Effector CD8-positive, alpha-beta T cell (primary cell): ENCODE results near the gene CNOT1.
A peak's percentile ranks its signal among the peaks of the same experiment; 100 is the strongest.

ENCODE experiments used
- DNase-seq: peaks from one replicate; lab custom pipeline; 2025; lab: John Stamatoyannopoulos, UW

The CNOT1 gene

DNA sequence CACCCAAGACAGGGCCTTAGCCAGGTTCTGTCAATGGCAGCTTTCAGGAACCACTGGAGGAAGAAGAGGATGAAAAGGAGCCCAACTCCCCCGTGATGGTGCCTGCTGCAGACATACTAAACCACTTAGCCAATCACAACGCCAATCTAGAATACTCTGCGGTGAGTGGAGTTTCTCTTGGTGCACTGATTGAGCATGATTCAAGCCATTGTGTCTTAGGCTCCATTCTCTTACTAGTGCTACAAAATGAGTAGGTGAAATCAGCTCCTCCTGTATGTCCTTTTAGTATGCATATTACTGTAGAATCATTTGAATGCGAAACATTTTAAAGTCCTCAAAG lies 112.9 kb downstream of the CNOT1 start:
- DNase-seq, result no peak

DNA sequence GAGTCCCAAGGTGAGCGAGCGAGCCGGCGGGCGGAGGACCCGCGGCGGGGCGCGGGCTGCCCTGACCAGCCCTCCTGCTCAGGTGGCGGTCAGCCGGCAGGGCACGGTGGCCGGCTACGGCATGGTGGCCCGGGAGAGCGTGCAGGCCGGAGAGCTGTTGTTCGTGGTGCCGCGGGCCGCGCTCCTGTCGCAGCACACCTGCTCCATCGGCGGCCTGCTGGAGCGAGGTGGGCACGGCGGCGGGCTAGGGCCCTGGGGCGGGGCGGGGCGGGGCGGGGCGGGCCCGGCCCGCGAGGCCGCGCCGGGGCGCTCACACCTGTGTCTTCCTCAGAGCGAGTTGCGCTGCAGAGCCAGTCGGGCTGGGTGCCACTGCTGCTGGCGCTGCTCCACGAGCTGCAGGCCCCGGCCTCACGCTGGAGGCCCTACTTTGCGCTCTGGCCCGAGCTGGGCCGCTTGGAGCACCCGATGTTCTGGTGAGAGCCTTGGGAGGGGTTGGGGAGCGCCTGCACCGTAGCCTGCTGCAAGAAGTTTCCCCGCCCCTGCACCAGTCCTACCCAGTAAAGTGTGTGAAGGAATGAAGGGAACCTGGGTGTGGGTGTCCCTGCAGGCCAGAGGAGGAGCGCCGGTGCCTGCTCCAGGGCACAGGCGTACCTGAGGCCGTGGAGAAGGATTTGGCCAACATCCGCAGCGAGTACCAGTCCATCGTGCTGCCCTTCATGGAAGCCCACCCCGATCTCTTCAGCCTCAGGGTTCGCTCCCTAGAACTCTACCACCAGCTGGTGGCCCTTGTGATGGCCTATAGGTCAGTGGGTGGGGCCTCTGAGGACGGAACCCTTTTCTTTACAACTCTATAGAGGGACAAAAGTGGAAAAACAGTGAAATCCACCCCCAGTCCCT lies 113.5 kb downstream of the CNOT1 start:
- peak; percentile 29 for DNase-seq

DNA sequence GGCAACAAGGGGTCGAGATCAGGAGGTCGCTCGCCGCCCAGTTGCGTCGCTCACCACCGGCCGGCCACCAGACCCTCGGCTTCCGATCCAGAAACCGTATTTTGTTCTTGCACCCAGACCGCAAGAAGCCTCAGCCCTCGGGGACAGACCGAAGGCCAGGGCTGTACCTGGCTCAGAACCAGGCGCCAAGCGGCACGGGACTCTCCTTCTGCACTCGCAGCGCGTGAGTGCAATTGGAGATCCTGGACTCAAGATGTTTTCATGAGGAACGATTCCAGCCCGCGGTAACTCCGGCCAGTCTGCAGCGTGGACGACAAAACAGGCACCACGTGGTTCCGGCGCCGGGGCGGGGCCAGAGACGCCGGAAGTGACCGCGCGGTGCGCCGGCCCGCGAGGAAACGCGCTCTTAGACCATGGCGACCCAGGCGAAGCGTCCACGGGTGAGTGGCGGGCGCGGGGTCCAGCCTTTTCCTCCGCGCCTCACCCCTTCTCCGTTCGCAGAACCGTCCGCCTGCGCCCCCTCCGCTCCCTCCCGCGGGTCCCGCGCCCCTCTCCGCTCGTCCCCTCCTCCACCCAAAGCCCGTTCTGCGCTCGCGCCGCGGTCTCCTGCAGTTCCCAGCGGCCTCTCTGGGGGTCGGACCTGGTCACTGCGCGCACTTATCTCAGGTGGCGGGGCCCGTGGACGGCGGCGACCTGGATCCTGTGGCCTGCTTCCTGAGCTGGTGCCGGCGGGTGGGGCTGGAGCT lies 114.3 kb downstream of the CNOT1 start, which contains the start of gene SETD6:
TSS of gene SETD6 (plus strand) at position 393 of the 746 bp plus-strand sequence. CDS start at position 414, 21 bp downstream.
- peak; percentile 53 for DNase-seq

DNA sequence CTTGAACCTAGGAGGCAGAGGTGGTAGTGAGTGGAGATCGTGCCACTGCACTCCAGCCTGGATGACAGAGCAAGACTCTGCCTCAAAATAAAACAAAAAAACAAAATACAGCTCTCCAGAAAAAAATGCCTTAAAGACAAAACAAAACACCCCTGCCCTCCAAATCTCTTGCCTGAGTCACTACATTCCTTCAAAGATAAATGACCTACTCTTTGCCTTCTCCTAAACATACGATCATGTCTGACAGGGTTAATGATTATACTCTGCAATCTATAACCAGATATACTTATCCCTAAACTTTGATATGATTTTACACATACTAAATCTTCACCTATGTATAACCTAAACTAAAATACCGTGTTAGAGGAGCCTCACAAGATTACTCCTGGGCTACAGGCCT lies 115.8 kb downstream of the CNOT1 start:
- DNase-seq, result no peak

DNA sequence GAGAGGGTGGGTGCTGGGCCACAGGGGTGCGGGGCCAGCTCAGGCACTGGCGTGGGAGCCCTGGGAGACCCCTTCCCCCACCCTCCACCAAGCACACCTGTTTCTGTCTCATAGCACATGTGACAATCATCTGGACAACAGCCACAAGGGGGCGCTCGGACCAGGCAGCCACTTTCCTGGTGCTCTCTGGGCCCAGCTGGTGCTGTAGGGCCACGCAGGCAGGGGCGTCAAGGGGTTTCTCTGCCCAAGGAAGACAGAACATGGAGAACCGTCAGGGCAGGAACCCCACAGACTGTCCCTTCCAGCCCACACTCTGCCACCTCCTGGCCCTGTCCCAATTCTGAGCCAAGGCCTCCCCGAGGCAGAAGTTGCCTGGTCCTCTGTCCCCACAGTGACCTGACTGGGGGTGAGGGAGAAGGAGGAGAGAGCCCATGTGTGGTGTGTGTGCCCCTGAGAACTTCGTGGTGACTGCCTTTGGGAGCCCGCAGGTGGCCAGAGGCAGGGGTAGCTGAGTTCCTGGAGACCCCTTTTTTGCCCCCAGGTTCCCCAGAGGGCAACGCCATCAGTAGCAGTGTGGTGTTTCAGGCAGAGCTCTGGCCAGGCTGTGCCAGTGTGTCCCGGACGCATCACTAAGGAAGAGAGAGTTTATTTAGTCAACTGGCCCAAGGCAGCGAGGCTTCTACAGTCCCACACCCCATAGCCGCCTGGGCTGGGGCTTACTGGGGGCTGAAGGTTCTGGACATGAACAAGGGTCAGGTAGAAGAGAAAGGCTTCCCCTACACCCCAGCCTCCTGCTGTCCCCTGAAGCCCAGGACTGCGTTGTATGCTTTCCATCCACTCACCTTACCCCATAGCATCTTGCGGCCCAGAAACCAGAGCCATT lies 117.5 kb downstream of the CNOT1 start:
- DNase-seq, result peak; percentile 75

DNA sequence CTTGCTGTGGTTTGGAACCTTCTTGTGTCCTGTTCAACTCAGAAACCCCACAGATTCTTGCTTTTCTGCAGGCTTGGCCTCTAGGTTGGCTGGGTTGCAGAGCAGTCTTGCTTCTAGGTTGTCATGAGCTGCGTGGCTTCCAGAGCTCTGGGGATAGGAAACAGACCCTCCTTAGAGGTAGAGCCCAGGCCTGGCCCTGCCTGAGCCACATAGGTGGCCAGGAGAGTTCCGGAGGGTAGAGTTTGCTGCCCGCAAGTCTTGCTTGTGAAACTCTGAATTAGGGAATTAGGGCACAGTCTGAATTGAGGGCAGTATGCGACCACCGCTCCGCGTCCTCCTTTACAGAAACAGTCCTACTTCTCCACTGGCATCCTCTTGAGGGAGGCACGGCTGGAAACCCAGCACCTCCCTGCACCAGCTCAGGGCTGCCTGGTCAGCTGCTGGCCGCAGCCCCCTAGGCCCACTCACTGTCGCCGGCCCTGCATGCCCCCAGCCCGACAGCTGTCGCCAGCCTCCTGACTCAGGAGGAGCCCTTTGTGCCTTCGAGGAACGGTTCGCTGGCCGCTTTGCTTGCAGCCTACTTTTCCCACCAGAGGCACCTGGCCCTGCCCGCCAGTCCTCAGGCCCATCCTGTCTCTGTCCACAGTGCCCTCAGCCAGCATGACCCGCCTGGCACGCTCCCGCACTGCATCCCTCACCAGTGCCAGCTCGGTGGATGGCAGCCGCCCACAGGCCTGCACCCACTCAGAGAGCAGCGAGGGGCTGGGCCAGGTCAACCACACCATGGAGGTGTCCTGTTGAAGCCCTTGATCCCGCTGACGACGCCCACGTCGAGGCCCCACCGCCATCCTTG lies 118.6 kb downstream of the CNOT1 start:
- DNase-seq, result no peak

DNA sequence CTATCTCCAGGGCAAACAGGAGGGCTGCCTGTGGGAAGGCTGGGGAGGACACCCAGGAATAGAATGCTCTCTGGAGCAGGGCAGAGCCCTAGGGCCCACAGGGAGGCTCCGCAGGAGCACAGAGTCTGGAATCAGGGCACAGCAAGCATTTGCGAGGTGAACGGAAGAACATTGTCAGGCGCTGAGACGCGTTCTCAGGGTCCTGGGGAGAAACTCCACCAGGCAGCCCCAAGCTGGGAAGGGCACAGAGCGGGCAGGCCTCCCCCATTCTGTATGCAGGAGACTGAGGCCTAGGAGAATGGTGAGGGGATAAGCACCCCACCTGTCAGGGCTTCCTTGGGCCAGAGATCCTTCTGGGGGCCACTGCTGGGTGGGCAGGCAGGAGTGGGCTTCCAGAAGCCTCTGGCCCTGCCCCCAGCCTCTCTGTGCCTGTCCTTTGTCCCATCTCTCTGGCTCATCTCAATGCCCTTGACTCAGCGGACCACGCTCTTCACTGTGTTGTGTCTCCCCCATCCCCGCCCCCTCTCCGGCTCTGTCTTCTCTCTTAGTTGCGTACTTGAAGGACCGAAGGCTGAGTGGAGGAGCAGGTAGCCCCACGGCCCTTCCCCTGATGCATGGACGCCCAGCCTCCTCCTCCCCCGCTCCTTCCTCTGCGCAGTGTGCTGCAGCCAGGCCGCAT lies 119.4 kb downstream of the CNOT1 start:
- DNase-seq, result no peak

DNA sequence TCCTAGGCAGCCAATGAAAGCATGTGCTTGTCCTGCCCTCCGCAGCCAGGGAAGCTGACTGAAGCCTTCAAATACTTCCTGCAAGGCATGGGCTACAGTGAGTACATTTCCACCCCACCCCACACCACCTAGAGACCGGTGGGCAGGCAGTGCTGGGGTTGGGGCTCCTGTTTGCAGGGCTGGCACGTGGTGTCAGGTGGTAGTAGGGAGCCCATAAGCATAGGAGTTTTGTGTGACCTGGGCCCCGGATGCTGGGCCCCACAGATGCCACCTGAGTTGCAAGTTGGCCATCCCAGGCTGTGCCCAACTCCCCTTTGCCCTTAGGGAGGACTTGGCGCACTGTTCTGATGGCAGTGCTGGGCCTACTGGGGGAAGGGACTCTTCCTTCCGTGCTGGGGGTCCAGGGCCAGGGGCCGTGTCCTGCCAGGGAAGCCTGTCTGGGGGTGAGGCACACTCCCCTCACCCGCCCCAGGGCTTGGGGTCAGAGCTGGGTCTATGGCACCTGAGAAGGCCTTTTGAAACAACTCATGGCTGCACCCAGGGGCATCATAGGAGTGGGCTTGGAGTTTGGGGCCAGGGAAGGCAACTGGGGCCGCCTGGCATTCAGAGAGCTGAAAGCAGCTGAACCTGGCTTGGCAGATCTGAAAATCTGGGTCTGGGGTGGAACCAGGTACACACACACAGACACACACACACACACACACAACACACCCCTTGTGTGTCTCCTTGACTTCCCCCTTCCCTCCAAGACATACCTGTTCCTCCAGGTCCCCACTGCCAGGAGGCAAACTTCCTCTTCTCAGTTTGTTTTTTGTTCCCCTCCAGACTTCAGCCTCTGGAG lies 120.2 kb downstream of the CNOT1 start:
- no peak for DNase-seq

DNA sequence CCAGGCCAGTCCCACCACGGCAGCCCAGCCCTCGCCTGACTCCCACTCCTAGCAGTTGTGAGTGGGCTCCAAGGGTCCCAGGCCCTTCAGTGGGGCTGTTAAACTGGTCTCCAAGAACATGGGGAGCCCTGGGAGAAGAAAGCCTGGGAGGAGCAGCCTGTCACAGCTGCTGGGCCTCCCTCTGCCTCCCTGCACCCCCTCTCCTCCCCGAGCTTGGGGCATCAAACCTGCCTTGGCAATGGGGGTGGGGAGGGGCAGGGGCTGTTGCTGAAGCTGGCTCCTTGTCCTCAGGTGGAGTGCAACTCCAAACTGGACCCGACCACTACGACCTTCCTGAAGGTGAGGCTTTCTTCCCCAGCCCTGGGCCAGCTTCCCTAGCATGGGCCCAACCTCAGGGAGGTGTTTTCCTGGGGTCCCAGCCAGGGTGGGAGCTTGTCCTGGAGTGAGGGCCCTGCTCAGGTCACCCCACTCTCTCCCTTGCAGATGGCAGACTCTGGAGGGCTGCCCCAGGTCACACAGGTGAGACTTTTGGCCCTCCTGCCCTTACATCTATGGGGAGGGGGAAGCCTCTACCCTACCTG lies 120.9 kb downstream of the CNOT1 start:
- DNase-seq, result no peak

DNA sequence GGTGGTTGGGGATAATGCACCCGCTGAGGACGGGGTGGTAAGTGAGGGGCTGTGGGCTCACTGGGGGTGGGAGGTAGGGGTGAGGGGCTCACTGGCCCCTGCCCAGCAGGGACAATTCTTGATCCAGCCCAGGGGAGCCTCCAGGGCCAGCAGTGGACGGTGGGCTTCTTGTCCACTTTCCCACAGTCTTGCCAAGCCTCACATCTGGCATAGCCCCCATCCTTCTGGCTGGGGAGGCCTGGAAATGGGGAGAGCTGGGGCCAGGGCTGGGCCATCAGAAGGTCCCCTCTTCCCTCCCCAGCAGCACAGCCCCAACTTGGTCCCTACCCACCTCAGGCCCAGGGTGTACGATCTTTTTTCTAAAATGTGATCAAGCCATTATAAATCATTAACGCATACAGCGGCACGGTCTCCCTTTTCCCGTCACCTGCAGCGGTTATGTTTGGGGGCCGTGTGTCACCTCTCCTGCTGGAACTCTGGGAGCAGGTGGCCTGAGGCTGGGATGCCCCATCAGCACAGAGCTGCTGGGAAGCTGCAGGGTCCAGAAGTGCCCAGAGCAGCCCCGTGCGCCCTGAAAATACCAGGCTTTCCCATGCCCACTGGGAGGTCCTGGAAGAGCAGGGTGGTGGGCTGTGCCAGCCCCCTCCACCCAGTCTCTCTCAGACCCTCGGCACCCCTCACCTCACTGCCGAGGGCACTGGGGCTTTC lies 121.5 kb downstream of the CNOT1 start:
- no peak for DNase-seq

DNA sequence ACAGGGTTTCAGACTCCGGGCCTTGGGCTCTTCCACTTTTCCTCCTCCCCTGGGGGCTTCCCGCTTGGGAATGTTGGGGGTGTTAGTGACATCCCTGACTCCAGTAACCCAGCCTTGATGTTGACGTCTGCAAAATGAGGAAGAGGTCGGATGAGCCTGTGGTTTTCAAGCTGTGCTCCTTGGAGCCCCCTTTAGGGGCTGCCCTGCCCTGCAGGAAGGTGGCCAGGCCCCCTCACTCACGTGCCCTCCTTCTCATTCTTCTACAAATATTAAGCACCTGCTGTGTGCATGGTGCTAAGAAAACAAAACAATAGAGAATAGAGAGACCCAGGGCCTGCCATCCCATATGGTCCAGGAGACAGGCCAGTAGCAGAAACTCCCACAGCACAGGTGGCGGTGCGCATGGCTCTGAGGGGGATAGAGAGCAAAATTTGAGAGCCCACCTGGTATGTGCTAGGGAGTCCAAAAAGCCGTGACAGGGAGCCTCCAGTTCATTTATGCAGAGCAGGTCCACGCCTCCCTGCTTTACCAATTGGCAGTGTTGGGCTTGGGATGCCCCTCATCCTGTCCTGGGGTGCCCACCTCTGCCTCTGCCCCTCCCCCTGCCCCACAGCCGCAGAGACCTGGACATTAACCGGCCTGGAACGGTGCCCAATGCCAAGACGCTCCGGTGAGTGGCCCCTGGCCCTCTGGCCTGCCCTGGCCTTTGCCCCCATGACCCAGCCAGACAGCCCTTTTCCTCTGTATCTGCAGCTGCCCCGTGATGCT lies 122.2 kb downstream of the CNOT1 start:
- no peak for DNase-seq

DNA sequence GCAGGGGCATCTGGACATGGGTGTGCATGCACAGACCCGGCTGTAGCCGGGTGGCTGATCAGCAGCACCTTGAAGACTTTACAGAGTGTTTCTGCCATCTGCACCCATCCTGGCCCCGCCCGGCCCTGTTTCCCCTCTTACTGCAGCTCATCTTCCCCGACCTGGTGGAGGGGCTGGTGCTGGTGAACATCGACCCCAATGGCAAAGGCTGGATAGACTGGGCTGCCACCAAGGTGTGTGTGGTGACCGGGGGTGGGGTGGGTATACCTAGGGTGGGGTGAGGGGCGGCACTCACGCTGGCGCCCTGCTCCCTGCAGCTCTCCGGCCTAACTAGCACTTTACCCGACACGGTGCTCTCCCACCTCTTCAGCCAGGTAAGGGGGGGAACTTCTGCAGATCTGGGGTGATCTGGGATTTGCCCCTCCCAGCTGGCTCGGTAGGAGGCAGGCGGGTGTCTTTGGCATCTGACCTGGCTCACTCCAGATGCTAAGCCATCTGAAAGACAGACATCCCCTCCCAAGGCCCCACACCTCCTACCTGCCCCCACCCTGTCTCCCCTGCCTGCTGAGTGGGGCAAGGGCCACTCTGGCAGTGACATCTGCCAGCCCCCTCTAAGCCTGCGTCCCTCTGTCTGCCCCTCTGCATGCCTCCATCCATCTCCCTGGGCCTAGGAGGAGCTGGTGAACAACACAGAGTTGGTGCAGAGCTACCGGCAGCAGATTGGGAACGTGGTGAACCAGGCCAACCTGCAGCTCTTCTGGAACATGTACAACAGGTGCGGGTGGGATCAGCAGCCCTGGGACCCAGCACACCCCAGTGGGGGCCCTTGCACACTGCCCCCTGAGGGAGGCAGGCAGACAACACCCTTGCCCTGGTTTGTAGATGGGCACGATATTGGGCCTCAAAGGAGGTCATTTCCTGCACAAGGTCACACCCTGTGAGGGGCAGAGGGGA lies 123.1 kb downstream of the CNOT1 start:
- DNase-seq, result no peak

DNA sequence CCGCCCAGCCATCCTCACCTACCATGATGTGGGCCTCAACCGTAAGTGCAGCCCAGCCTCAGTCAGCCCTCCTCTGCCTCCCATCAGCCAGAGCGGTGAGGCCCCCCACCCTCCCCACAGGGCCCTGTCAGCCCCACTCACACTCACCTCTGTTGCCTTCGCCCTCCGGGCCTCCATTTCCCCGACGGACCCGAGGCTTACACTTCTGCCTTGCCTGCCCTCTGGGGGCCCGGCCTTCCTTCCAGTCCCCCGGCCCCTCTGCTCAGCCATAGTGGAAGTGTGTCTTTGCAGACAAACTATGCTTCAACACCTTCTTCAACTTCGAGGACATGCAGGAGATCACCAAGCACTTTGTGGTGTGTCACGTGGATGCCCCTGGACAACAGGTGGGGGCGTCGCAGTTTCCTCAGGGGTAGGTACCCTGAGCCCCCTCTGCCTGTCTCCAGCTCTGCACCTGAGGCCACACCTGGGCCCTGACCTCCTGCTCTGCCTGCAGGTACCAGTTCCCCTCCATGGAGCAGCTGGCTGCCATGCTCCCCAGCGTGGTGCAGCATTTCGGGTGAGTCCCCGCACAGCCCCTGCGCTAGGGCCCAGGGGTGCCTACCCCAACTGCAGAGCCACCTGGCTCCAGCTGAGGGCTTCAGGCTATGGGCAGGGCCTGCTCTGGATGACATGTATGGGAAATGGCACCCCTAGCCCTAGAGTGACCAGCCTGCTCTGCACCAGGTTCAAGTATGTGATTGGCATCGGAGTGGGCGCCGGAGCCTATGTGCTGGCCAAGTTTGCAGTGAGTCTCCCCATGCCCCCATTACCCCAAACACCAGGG lies 125.5 kb downstream of the CNOT1 start:
- DNase-seq, result no peak

DNA sequence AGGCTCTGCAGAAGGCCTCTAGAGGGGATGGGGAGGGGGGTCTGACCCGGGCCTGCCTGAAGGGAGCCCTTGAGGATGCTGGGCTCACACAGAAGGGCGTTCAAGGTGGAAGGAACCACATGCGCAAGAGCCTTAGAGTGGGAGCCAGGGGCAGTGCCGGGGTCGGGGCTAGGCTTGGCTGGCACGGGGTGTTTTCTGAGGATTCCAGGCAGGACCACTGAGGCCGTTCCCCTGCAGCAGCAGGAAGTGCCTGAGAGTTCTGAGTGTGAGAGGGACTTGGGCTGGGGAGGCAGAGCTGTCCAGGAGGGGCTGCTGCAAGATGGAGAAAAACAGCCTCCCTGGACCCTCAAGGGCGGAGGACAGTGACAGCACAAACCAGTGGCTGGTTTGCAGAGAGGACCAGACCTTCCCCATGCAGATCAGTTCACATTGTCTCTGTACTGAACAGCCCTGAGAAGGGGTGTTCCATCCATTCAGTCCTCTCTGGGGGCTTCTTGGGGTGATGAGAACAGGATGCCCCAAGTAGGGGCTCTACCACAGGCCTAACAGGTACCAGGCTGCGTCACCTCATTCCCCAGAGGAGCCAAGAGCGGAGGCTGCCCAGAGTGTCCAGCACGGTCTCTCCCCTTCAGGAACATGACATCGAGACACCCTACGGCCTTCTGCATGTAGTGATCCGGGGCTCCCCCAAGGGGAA lies 126.3 kb downstream of the CNOT1 start:
- DNase-seq, result no peak

DNA sequence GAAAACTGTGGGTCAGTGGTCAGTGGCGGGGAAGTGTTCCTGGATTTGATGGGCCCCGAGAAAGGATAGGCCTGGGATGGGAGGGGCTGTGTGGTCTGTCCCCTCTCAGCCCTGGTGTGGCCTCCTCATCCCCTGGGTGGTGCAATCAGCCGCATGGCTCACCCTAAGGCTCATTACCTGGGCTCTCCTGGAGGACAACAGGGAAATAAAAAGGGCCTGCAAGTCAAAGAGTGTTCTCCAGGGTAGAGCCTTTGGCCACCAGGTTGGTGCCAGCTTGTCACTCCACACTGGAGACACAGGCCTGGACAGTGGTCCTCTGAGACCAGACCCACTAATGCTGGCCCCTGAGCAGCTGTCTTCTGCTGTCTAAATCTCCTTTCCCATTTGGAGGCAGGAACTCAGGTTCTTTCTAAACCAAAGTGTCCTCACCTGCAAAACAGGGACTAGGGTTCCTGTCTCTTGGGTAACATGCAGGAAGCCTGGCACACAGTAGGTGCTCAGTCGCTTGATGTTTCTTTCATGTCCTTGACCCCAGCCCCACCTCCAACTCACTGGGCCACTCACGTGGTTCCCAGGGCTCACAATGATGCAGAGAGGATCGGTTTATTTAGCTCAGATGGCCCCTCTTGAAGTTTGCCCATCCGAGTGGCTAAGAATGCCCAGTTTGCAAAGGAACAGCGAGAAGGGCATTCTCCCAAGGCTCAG lies 127.3 kb downstream of the CNOT1 start:
- no peak for DNase-seq
